Body of pancreas (tissue), 4 donors: ENCODE results near the gene SRPK1. TPM values are rescaled to one million over a fixed set of nuclear protein-coding genes. Genes with fewer than 3 reads are reported as not detected.

Experiments
- ATAC-seq: fragments of 150-250 bp; one replicate; pipeline ENCODE4 v1.9.1; 2016
- DNase-seq, 4 donors: peaks; one replicate each; pipeline ENCODE4 v3.0.0-alpha.2; 2019
- H3K27ac ChIP-seq, 4 donors: fragments of 200-600 bp; sonication (generic); 1 replicate in 3 of 4; 2 replicates in 1 of 4; pipeline versions ENCODE4 v1.5.1 to v1.6.1; 2016 to 2019; ENCODE audit warnings: mild to moderate bottlenecking in 1 of 4, mixed read lengths in 1 of 4, moderate library complexity in 1 of 4
- H3K27me3 ChIP-seq, 2 donors: fragments of 200-600 bp; sonication (generic); one replicate each; pipeline ENCODE4 v1.6.0; 2016; ENCODE audit warnings: mild to moderate bottlenecking in 1 of 2
- H3K36me3 ChIP-seq, 2 donors: fragments of 200-600 bp; sonication (generic); replicated peaks in 1 of 2; 2 replicates each; pipeline ENCODE4 v1.5.1; 2016; ENCODE audit warnings: low read depth in 2 of 2; ENCODE audit not compliant: insufficient read depth in 1 of 2
- H3K4me1 ChIP-seq: fragments of 200-600 bp; sonication (generic); one replicate; pipeline ENCODE4 v1.6.0; 2016
- H3K4me3 ChIP-seq, 2 donors: fragments of 200-600 bp; sonication (generic); 1 replicate in 1 of 2; 2 replicates in 1 of 2; pipeline ENCODE4 v1.5.1; 2016 to 2019
- H3K9me3 ChIP-seq, 3 donors: fragments of 200-600 bp; sonication (generic); 1 replicate in 2 of 3; 2 replicates in 1 of 3; pipeline ENCODE4 v1.5.1; 2016
- POLR2A ChIP-seq, 3 donors: fragments of 450-650 bp; IDR thresholded peaks; one replicate each; pipeline ENCODE4 v1.6.1; 2016; ENCODE audit warnings: antibody characterized with exemption in 3 of 3, mild to moderate bottlenecking in 2 of 3
- WGBS, 2 donors: methylation state at CpG; one replicate each; pipeline ENCODE4 v1.1.5; 2017; 5-methylcytosine and 5-hydroxymethylcytosine counted together
- intact Hi-C: fragments of 100-400 bp; cut with DNase I; formaldehyde crosslinking; loops from one replicate; pipeline ENCODE4 v1.15.1; 2023
- total RNA-seq, 2 donors: library from RNA; depleted of rRNA; stranded (reverse); fragments of >200 nt; gene quantifications; one replicate each; pipeline ENCODE4 v1.1.0, GENCODE V29; 2016
- TF ChIP-seq, protein P1 (sequence below), 7 experiments: fragments of 450-650 bp in 4 of 7; fragments of 200-600 bp in 3 of 7; sonication (generic) in 3 of 7; IDR thresholded peaks; one replicate each; pipeline ENCODE4 v1.5.1; 2016 to 2019; ENCODE audit warnings: antibody characterized with exemption in 7 of 7

SRPK1 gene
- total RNA-seq, 2 donors from 2014 or later = 30.4 to 80.4 TPM

DNA sequence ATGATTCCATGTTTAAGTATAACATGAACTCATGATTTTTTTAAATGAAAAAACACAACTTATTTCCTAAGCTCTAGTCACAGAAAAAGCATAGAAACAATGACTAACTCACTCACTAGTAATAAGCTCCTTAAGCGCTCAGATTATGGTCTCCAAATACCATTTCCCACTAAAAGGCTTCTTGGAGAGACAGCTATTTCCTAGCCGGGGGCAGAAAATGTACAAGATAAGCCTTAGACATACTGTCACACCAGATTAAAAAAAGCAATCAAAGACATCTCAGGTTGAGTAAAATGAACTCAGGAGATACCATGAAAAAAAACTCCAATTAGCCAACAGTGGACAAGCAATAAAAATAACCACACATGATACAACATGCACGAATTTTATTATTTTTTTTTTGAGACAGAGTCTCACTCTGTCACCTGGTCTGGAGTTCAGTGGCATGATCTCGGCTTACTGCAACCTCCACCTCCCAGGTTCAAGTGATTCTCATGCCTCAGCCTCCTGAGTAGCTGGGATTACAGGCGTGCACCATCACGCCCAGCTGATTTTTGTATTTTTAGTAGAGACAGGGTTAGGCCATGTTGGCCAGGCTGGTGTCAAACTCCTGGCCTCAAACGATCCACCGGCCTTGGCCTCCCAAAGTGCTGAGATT lies 14.9 kb downstream of the SRPK1 start:
- H3K4me1 ChIP-seq = peaks cover 9% of the 10 kb centered on the region
- TF ChIP-seq, protein P1, sequence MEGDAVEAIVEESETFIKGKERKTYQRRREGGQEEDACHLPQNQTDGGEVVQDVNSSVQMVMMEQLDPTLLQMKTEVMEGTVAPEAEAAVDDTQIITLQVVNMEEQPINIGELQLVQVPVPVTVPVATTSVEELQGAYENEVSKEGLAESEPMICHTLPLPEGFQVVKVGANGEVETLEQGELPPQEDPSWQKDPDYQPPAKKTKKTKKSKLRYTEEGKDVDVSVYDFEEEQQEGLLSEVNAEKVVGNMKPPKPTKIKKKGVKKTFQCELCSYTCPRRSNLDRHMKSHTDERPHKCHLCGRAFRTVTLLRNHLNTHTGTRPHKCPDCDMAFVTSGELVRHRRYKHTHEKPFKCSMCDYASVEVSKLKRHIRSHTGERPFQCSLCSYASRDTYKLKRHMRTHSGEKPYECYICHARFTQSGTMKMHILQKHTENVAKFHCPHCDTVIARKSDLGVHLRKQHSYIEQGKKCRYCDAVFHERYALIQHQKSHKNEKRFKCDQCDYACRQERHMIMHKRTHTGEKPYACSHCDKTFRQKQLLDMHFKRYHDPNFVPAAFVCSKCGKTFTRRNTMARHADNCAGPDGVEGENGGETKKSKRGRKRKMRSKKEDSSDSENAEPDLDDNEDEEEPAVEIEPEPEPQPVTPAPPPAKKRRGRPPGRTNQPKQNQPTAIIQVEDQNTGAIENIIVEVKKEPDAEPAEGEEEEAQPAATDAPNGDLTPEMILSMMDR (IDR thresholded peaks at IDR 0.05) = no peak
- TF ChIP-seq POLR2A (IDR thresholded peaks at IDR 0.05) = no peak
- H3K4me3 ChIP-seq = no peak overlapping the region
- H3K27ac ChIP-seq = no peak overlapping the region
- peaks cover 0 to 12% (median 3%) of the 10 kb centered on the region in 3 donors for H3K9me3 ChIP-seq
- DNase-seq = no peak
- no peaks in the 10 kb centered on the region for H3K27me3 ChIP-seq
- H3K36me3 ChIP-seq = no peaks in the 10 kb centered on the region
- intact Hi-C loops = no loop called here
- 71 to 81% methylated on average over 8 of the region's 8 CpGs for WGBS, 2 donors
- no peak for ATAC-seq

DNA sequence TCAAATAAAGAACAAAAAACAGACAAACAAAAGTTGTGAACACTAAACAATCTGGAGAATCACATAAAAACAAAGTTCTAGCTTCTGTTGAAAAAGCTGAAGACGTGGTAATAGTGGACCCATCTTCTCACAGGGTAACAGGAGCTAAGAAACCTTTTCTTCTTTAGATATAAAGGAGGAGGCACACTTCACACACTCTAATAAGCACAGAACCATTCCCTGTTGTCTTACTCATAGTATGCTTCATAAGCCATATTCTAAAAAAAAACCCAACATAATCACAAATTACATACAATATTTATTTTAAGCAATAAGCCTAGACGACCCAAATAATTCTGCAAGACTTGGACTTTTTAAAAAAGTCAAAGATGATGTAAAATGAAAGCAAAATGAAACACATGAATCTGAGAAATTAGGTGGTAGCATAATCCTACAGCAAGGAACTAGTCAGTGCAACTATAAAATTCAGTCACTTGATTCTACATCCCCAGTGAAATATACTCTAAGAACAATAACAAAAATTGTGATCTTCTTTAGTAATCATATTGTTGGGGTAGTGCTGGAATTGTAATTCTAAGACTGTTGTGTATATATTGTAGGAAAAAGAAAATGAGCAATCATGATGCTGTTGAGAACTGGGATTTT lies 15.6 kb downstream of the SRPK1 start:
- no peak for ATAC-seq
- H3K27me3 ChIP-seq = no peaks in the 10 kb centered on the region
- TF ChIP-seq, protein P1 (IDR thresholded peaks at IDR 0.05) = no peak
- no peak for TF ChIP-seq POLR2A (IDR thresholded peaks at IDR 0.05)
- no peak for DNase-seq
- no peak overlapping the region for H3K4me3 ChIP-seq
- 59% methylated on average over 2 of the region's 2 CpGs for WGBS, 2 donors
- H3K36me3 ChIP-seq = no peaks in the 10 kb centered on the region
- H3K27ac ChIP-seq = no peak overlapping the region
- intact Hi-C loops = no loop called here
- H3K9me3 ChIP-seq = peaks cover 0 to 12% (median 3%) of the 10 kb centered on the region in 3 donors
- H3K4me1 ChIP-seq = peaks cover 9% of the 10 kb centered on the region

DNA sequence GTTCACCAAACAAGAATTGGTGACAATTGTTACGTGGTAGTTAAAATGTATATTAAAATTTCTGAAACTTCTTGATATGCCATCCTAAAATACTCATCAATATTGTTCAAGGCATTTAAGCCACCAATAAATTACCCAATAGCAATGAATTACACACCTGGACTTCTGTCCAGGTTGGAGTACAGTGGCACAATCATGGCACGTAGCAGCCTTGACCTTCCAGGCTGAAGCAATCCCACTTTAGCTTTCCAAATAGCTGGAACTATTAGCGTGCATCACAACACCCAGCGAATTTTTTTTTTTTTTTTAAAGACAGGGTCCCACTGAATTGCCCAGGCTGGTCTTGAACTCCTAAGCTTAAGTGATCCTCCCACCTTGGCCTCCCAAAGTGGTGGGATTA lies 17.2 kb downstream of the SRPK1 start:
- DNase-seq (no peak), ATAC-seq (no peak)
- H3K9me3 ChIP-seq = peaks cover 0 to 3% (median 2%) of the 10 kb centered on the region in 3 donors
- H3K27me3 ChIP-seq = no peaks in the 10 kb centered on the region
- intact Hi-C loops = no loop called here
- no peaks in the 10 kb centered on the region for H3K36me3 ChIP-seq
- 92 to 96% methylated on average over 4 of the region's 4 CpGs for WGBS, 2 donors
- H3K4me3 ChIP-seq = no peak overlapping the region
- peaks cover 9% of the 10 kb centered on the region for H3K4me1 ChIP-seq
- TF ChIP-seq POLR2A (IDR thresholded peaks at IDR 0.05) = no peak
- TF ChIP-seq, protein P1 (IDR thresholded peaks at IDR 0.05) = no peak
- H3K27ac ChIP-seq = no peak overlapping the region

DNA sequence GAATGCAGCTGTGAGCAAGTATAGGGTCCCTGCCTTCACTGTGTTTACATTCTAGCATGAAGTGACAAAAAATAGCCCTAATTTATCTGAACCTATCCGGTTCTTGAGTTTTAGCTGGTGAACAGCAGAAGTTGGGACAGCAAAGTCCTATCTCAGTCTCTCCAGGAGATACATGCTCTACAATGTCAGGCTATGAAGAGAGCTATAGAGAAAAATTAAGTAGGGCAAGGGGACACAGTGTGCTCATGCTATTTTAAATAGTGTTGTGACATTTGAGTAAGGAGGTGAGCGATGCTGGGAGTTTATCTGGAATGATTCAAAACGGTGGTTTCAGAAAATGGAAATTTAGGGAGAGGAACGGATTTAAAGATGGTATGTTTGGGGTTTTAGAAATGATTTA lies 20.4 kb downstream of the SRPK1 start:
- no peaks in the 10 kb centered on the region for H3K4me1 ChIP-seq
- intact Hi-C loops = no loop called here
- no peak overlapping the region for H3K27ac ChIP-seq
- H3K9me3 ChIP-seq = peaks cover 0 to 3% (median 0%) of the 10 kb centered on the region in 3 donors
- DNase-seq (no peak), ATAC-seq (no peak)
- no peaks in the 10 kb centered on the region for H3K36me3 ChIP-seq
- WGBS, 2 donors = 88 to 89% methylated on average over 4 of the region's 4 CpGs
- no peaks in the 10 kb centered on the region for H3K27me3 ChIP-seq
- no peak overlapping the region for H3K4me3 ChIP-seq
- TF ChIP-seq, protein P1 (IDR thresholded peaks at IDR 0.05) = no peak
- no peak for TF ChIP-seq POLR2A (IDR thresholded peaks at IDR 0.05)
